Colonic mucosa (tissue), 4 donors: ENCODE results near the gene BOD1L1. TPM values are rescaled to one million over a fixed set of nuclear protein-coding genes. Genes with fewer than 3 reads are reported as not detected.

Source experiments
- DNase-seq: peaks from one replicate; pipeline ENCODE4 v3.0.0-alpha.2; 2020
- H3K27ac ChIP-seq: fragments of 200-600 bp; one replicate; pipeline ENCODE4 v1.8.0; 2021
- H3K27me3 ChIP-seq: fragments of 200-600 bp; one replicate; pipeline ENCODE4 v1.8.0; 2021
- H3K36me3 ChIP-seq: fragments of 200-600 bp; one replicate; pipeline ENCODE4 v1.8.0; 2021
- H3K4me1 ChIP-seq: fragments of 200-600 bp; one replicate; pipeline ENCODE4 v1.8.0; 2021; ENCODE audit warnings: mild to moderate bottlenecking
- H3K4me3 ChIP-seq: fragments of 200-600 bp; one replicate; pipeline ENCODE4 v1.8.0; 2021
- H3K9ac ChIP-seq, 2 donors: one replicate each; pipeline ENCODE4 v1.7.0; 2013; ENCODE audit warnings: control low read depth in 2 of 2, low read depth in 2 of 2, low read length in 2 of 2
- H3K9me3 ChIP-seq: fragments of 200-600 bp; one replicate; pipeline ENCODE4 v1.8.0; 2021
- CTCF ChIP-seq: fragments of 200-600 bp; IDR thresholded peaks from one replicate; pipeline ENCODE4 v1.8.0; 2022; ENCODE audit warnings: antibody characterized with exemption, mild to moderate bottlenecking
- intact Hi-C: fragments of 100-400 bp; cut with DNase I; formaldehyde crosslinking; loops from one replicate; pipeline ENCODE4 v1.14.1; 2022
- total RNA-seq, 2 donors: library from RNA; stranded (reverse); fragmentation: NEBNext Ultra II Directional in 1 of 2; extraction: Animal tissue kit (Norgen Biotek cat#: 25700) in 1 of 2; gene quantifications; one replicate each; pipeline ENCODE4 v1.2.1, GENCODE V29; 2021
- donor health status: healthy.
- donor health status: DM: no; HTN: no; CAD: no.
- donor health status: DM: no; HTN: no; CAD: no.

Gene BOD1L1
- total RNA-seq, 2 donors from 2014 or later: 20.7 to 24.7 TPM

GRCh38 chr4:13545394-13545808, 82.1 kb downstream of the BOD1L1 start:
- H3K4me3 ChIP-seq: peak overlapping the region; percentile 59
- intact Hi-C loops: loop anchor here (5.0 kb wide), 2 partner anchors 58 to 813 kb away; no protein-coding TSS in a partner anchor
- H3K4me1 ChIP-seq: peaks cover 12% of the 10 kb centered on the region
- H3K9me3 ChIP-seq: no peaks in the 10 kb centered on the region
- no peak overlapping the region for H3K27ac ChIP-seq
- H3K9ac ChIP-seq: no peak overlapping the region
- H3K36me3 ChIP-seq: no peaks in the 10 kb centered on the region
- no peak for TF ChIP-seq CTCF
- DNase-seq: no peak
- H3K27me3 ChIP-seq: peaks cover 82% of the 10 kb centered on the region

- peaks cover 12% of the 10 kb centered on the region for H3K4me1 ChIP-seq
- peak overlapping the region; percentile 40 for H3K27ac ChIP-seq
- intact Hi-C loops: loop anchor here (5.0 kb wide), 2 partner anchors 57 to 812 kb away; no protein-coding TSS in a partner anchor
- peaks cover 86% of the 10 kb centered on the region for H3K27me3 ChIP-seq
- peak overlapping the region; percentile 59 for H3K4me3 ChIP-seq
- H3K9me3 ChIP-seq: no peaks in the 10 kb centered on the region
- H3K9ac ChIP-seq: peak overlapping the region in 1 of 2 donors; percentile 34
- no peak for TF ChIP-seq CTCF
- peak; percentile 88 for DNase-seq
- no peaks in the 10 kb centered on the region for H3K36me3 ChIP-seq
Observed at GRCh38 chr4:13544606-13545393, 82.7 kb downstream of the BOD1L1 start.

GRCh38 chr4:13543839-13544605, 83.5 kb downstream of the BOD1L1 start, which contains the start of gene NKX3-2:
NKX3-2 (minus strand) TSS chr4:13544508; CDS start chr4:13544414, 94 bp downstream.
- peak within 1 kb of the TSS; percentile 34 to 38 for H3K9ac ChIP-seq
- intact Hi-C loops: no loop called here
- peak within 1 kb of the TSS; percentile 40 for H3K27ac ChIP-seq
- DNase-seq: no peak
- H3K9me3 ChIP-seq: no peaks in the 10 kb centered on the region
- H3K27me3 ChIP-seq: peaks cover 90% of the 10 kb centered on the region
- peaks cover 10% of the 10 kb centered on the region for H3K4me1 ChIP-seq
- peak within 1 kb of the TSS; percentile 59 for H3K4me3 ChIP-seq
- H3K36me3 ChIP-seq: no peaks in the 10 kb centered on the region
- TF ChIP-seq CTCF: no peak

GRCh38 chr4:13543032-13543838, 84.3 kb downstream of the BOD1L1 start:
- DNase-seq: no peak
- intact Hi-C loops: no loop called here
- H3K9me3 ChIP-seq: no peaks in the 10 kb centered on the region
- peak overlapping the region in 1 of 2 donors; percentile 28 for H3K9ac ChIP-seq
- peaks cover 90% of the 10 kb centered on the region for H3K27me3 ChIP-seq
- H3K27ac ChIP-seq: peak overlapping the region; percentile 18
- TF ChIP-seq CTCF: no peak
- H3K36me3 ChIP-seq: no peaks in the 10 kb centered on the region
- H3K4me3 ChIP-seq: peak overlapping the region; percentile 59
- H3K4me1 ChIP-seq: peaks cover 10% of the 10 kb centered on the region

GRCh38 chr4:13542577-13543031, 84.9 kb downstream of the BOD1L1 start:
- no peak for TF ChIP-seq CTCF
- no peak for DNase-seq
- Histone ChIP-seq H3K4me3 (peak overlapping the region; percentile 27), H3K27me3 (peaks cover 86% of the 10 kb centered on the region), H3K9ac (no peak overlapping the region), H3K27ac (no peak overlapping the region), H3K36me3 (no peaks in the 10 kb centered on the region), H3K4me1 (peaks cover 10% of the 10 kb centered on the region), H3K9me3 (no peaks in the 10 kb centered on the region)
- intact Hi-C loops: no loop called here
